Measurements from ENCODE around the gene FGGY.

The FGGY gene

DNA sequence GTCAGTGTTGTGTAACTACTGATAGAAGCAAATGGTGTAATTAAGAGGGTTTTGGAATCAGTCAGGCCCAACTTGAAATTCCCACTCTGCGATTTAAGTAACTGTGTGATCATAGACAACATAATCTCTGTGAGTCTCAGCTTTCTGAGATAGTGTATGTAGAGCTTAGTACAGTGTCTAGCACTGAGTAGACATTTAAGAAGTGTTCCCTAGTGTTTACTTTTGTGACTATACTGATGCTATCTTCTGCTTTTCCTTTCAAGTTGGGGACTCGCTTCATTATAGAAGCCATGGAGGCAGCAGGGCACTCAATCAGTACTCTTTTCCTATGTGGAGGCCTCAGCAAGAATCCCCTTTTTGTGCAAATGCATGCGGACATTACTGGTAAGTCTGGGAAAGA, 370.1 kb downstream of the FGGY start:
- DNase-seq, result no peak

DNA sequence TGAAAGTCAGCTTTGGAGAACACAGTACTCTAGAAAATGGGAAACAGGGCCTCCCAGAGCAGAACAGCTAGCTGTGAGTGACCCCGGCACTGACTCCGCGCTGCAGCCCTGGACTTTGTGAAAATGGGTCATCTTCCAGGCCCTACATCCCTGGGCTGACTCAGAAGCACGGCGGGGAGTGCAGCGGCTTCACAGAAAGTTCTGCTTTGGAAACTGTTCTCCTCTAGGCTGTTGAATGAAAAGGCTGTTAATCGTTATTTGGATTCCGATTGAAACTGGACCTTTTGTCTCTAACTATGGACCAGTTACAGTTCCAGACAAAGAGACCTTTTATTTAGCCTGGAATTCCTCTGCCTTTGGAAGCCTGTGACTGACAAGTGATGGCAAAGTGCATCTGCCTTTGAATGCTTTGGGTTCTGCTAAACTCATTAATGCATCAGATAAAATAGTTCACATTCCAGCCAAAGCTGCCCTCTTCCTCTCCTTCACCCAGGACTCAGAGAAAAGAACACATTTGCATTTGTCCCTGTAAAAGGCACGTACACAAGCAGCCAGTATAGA, 372.9 kb downstream of the FGGY start:
- DNase-seq, result no peak

DNA sequence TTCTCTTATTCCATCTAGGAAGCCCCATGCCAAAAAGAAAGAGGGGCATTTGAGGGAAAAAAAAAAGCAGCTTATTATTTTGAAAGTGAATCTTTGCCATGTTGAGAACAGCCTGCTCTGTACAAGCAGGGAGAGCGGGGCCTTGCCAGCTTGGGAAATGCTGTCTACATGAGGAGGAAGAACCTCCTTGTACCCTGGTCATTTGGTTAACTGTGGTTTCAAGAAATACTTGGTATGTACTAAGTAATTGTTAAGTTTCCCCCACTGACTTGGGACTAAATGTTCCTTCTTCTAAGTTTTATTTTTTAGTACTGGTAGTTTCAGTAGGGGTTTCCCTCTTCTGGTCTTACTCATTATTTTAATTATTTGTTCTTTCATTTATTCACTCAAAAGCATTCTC, 373.8 kb downstream of the FGGY start:
- DNase-seq, result no peak

DNA sequence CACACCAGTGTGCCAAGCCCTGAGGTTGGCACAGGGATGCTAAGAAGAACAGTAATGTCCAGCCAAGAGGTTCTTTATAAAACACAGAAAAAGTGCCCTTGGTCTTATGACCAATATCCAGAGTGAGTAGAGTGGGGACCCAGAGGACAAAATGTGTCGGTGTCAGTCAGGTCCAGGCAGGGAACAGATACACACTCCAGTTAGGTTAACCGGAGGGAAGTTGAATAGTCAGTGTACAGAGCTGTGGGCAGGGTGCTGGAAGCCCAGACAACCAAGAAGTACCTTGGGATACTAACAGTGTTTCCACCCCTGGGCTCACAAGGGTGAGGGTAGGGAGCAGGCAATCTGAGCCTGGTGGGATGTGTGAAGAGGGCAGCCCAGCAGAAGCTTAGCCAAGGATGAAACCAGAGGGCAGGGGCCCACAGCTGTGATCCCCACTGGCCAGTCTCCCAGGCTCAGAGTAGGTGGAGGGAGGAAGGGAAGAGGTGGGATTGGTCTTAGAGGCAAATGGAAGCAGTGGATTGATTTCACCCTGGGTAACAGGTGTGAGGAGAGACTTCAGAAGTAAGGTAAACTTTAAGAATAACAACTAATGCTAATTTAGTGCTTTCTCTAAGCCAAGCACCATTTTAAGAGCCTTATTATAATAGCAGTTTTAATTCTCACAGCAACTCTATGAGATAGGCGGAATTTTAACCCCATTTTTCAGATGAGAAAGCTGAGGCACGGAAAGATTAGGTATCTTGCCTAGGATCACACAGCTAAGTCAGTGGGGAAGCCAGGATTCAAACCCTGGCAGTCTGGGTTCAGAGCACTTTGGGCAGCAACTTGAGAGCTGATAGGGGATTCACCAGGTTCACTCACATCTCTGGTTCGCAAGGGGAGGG, 374.4 kb downstream of the FGGY start:
- DNase-seq, result no peak

DNA sequence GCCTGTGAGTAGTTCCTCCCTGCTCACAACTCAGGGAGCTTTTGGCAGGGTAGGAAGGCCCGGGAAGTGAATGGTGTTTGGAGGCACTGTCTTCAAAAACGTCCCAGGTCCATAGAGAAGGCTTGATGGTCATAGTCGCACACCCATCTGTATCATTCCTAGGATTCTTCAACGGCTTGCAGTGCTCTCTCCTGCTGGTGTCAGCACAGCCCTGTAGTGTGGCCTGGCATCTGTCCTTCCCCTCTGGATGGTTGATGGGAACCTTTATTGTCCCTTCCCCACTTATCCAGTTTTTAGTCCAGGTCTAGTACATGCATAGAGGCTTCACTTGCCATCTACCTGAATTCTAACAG, 375.0 kb downstream of the FGGY start:
- no peak for DNase-seq

DNA sequence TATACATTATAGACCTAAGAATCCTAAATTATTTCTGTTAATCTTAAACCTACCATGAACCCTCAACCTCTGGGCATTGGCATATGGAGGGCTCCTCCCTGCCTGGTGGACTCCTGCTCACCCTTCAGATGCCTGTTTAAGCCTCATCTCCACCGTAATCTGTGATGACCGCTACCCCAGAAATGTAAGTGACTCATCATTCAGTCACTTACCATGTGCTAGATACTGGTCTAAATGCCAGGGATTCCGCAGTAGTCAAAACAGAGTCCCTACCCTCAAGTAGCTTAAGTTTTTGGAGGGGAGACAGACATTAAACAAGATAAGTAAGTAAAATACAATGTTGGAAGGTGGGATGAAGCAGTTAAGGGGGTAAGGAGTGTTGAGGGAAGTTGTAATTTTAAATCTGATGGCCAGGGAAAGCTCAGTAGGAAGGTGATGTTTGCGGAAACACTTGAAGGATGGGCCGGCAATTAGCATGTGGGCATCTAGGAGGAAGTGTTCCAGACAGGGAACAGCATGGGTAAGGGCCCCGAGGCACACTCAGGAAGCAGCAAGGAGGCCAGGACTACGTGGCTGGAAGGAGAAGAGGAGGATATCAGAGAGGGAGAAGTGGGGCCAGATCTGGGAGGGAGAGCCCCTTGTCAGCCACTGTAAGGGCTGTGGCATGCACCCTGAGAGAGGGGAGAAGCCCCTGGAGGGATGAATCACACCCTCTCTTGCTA, 376.1 kb downstream of the FGGY start:
- no peak for DNase-seq

DNA sequence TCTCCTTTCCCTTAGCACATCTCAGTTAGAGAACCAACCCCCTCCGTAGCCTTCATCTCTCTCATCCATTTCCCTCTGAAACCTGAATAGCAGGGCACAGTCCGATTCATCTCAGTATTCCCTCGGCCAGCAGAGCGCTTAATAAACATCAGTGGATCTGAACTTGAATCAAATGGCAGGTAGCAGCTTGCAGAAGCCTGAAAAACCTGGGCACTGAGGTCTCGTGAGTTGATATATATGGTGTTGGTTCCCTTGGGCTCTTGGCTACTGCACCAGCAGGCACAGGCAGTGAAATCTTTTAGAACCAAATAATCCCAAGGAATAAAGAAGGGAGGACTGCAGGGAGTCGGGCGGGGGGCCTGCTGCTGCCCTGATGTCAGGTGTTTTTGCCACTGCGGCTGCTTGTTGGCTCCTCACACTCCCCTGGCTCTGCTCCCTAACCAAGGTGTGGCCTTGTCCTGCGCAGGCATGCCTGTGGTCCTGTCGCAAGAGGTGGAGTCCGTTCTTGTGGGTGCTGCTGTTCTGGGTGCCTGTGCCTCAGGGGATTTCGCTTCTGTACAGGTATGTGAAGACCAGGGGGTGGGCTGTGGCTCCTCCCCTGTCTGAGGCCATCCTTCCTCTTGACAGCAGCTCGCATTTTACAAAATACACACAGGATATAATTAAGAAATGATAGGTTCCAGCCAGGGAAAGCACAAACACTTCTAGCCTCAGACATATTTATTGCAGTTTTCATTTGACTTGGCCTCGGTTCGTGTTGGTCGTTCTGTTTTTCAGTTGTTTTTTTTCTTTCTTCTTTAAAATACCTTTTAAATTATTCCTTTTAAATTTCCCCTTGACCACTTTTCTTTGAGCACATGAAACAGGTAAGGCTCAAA, 376.9 kb downstream of the FGGY start:
- DNase-seq, result no peak

DNA sequence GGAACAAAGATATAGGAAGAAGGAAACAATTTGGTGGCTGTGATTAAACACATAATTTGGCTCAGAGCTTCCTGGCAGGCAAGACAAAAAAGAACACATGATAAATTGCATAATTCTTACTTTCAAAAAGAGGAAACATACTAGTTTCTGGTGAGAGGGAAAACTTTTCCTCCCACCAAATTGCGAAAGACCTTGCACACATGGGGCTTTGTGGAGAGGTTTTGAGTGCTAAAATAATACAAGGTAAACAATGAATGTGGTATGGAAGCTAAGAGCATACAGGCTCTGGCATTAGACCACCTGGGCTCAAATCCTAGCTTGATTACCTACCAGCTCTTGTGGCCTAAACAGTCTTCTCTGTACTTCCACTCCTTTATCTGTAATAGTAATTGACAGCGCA, 377.7 kb downstream of the FGGY start:
- DNase-seq, result no peak

DNA sequence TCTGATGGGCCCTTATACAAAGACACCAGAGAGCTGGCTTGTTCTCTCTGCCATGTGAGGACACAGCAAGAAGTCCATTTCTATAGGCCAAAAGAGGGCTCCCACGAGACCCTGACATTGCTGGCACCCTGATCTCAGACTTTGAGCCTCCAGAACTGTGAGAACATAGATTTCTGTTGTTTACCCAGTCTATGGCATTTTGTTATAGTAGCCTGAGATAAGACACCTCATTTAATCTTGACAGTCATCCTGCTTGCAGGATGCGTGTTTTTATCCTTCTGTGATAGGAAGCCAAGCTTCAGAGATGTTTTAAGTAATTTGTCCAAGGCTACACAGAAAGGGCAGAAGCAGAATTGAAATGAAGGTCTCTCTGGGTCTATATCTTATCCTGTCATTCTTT, 379.0 kb downstream of the FGGY start:
- DNase-seq, result no peak

DNA sequence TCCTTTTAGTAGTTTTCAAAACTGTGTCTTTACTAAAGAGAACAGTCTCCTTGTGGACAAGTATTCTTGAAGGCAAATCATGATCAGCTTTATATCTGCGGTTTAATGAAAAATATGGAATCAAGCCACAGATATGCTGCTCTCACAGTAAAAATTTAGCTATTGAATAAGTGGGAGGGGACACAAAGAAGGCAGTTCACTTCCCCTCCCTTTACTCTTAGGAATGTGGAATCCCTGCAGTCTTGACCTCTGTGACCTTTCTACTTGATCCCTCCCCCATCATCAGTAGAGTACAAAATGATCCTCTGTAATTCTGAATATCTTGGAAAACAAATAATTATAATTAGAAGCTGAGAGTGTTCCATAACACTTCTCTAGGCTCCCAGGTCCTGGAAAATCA, 381.1 kb downstream of the FGGY start:
- no peak for DNase-seq

DNA sequence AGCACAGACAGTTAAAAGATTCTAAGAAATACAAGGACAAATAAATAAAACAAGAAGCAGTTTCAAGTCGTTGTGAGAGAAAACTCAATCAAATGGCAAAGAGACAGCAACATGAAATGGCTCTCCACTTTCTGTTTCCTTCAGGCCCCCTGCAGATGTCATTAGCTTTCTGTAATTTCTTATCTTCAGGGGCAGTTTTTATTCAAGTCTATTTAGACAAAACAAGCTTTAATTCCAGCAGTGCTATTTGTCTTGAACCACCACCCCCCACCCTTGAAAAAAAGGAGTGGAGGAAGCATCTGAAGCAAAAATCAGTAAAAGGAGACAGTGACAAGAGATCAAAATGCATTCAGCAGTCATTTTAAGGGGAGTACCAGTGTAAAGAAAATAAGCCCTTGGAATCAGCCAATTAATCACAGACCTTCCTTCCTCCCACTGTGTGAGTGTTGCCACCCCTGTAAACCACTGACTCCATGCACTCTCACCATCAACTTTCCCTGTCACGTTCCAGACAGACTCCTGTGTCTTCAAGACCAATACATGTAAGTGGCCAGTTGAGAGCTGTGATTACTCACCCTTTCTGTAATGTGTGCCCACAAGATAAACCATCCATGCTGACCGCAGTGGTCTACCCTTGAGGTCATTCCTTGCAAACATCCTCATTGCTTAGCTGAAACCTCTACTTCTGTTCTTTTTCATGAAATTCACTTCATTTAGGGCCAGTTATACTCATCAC, 381.8 kb downstream of the FGGY start:
- no peak for DNase-seq

DNA sequence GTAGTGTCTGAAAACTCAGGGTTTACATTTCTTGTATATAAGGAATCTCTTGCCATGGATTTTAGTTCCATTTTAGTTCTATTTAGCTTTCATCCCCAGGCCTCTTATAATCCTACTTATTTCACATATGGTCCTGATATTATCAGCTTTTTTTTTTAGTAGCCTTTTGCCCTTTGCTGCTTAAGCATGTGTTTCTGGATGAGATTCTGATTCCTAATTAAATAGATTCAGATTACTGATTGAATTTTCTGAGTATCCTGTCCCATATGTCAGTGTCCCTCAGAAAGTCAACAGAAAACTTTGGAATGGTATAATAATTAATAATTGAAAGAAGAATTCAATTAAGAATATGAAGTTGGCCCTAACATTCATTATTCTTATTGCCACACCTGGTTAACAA, 383.1 kb downstream of the FGGY start:
- no peak for DNase-seq

DNA sequence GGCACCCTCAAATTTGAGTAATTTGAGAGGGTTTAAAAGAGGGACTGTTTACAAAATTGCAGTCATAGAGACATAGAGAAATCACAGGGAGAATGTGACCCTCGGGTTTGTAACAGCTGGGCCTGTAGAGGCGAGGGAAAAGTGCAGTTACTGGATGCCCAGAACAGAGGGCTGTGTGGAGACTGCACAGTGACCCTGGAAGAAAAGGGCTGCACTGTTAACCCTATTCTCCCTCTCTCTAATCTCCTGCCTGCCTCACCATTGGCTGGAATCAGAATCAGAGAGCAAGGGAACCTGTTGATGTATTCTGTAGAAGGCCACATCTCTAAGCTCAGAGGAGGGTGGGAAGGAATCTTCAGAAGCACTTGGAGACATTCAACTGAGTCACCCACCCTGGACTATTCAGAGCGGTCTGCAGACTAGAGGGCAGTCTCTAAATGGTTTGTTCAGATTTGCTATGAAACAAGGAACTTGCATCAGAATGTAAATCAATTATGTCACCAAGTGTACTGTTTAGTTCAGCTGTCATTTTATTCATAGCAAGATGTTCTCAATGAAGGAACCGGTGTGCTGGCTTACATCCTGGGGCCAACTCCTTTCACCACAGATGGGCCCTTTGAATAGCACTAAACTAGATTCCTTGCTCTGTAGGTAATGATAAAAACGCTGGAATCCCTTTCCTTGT, 385.6 kb downstream of the FGGY start:
- no peak for DNase-seq

DNA sequence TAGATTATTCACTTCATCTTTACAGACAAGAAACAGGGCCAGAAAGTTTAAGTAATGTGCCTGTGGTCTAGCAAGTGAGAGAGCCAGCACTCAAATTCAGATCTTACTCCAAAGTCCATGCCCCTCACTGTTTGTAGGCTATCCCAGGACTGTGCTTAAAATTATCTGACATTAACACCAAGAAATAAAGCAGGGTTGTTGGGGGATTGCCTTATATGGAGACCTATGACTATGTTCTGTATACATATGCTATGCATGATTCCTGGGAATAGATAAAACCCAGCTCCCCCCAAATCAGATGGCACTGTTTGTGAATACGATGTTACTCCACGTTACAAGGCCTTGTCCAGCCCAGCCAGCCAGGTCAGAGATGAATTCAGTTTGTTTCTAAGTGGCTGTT, 386.3 kb downstream of the FGGY start:
- DNase-seq, result no peak

DNA sequence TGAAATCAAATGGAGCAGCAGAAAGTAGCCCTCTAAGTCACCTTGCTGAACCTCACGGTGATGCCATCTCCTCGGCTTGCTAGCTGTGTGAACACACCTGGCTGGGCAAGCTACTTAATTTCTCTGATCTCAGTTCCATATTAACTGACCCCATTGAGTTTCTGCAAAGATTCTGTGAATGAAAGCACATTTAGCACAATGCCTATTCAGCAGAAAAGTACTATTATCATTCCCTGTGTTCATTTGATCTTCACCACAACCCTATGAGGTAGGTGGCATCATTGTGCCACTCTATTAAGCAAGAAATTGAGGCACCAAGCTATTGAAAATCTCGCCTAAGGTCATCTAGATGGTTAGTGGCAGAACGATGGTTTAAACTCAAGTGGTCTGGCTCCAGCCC, 387.8 kb downstream of the FGGY start:
- DNase-seq, result no peak

DNA sequence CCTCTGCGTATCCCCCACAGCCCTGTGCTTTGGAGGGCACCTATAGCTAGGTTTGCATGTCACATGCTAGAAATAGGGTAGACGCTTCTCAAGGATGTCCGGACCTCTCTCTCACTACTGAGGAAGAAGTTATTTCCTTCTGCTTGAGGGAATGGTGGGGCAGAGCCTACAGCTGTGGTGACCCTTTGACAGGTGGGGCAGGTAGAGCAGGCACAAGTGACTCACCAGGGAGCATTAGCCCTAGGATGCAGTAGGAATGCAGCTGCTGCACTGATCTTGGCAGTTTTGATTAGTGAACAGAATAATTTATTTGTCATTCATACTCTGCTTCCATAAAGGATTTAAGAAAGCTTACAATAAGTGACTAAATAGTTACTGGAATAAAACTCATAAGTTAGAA, 388.2 kb downstream of the FGGY start:
- DNase-seq, result no peak

DNA sequence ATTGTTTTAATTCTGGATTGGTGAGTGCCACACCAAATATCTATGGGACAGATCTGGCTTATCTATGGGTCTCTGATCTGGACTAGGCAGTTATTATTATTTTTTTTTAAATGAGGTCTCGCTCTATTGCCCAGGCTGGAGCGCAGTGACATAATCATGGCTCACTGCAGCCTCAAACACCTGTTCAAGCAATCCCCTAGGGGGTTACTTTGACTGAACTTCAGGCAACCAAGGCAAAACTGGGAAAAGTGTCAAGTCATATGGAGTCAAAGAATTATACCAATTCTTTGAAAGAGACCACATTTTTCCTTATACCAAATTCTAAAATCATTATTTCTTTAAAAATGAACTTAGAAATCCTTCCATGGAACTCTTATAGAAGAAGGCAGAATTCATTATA, 388.8 kb downstream of the FGGY start:
- no peak for DNase-seq

DNA sequence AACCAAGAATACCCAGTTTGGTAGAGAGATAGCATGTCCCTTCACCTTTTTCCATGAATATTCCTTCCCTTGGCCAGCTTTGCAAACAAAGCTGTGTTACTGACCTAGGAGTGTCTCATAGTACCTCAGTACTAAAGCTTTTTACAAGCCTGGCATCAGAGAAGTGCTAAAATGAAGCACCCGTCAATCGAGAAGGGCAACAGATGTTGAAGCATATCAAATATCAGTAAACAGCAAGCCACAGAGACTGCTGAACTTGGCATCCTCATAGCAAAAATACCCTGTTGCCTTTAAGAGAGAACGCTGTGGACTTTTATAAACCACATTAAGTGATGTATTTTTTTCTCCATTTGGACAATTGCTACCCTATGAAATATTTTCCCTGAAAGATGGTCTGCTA, 389.3 kb downstream of the FGGY start:
- DNase-seq, result no peak

DNA sequence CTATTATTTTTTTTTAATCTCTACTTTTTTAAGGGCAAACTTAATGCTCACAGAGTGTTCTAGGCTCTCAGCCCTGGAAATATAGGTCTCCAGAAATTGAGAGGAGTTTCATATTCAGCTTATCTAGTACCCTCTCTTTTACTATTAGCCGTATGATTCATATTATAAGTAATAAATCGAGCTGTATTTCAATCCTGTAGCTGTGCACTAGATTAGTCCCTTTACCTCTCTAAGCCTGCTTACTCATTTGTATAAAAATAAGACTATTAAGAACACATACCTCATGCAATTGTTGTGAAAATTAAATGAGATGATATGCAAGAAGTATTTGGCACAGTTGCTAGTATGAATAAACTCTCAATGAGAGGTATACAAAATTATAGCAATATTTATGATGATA, 389.7 kb downstream of the FGGY start:
- DNase-seq, result no peak

DNA sequence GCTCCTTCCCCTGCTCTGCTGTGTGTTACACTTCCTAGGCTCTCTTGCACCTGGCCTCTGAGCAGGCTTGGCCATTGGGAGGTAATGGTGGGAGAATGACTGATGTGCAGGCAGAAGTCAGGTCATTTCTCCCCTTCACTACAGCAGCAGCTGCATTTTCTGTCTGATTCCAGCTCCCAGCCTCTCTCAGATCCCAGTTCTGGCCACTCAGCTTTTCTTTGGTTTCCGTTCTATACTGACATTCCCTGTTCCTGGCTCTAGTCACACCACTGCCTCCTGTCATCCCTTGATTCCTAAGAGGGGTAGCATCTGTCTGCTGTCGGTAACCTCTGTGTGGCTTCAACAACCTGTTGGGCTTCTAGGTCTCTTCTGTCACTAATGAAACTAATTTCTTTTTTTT, 390.2 kb downstream of the FGGY start:
- no peak for DNase-seq

DNA sequence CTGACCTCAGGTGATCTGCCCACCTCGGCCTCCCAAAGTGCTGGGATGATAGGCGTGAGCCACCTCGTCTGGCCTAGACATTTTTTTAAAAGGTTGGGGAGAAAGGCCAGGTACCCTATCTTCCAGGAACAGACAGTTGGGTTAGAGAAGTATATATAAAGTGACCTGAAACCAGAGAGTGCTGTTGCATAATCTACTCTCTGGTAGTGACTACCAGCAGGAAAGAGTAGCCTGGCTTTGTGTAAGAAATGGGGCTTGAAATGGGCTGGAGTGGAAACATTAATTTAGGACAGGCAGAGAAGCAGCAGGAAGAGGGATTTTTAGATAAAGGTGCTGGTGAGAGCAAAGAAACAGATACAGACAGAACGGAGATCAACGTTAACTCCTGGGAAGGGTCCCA, 392.1 kb downstream of the FGGY start:
- DNase-seq, result no peak

DNA sequence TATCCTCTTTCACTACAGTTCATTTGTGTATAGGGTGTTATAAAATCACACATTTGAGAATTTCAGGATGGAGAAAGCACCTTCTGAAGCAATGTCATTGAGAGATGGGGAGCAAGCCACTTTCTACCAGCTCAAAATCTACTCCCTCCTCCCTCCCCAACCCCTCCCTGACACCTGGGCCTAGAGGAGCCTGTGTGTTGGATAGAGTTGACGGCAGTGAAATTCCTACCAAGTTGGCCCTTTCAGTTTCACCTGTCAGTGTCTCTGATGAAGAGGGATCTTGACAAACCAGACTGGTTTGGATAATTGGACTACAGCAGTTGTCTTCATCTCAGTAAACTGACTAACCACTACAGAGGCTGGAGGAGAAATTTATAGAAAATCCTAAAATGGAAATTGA, 392.8 kb downstream of the FGGY start:
- no peak for DNase-seq
